Measurements from ENCODE around the gene SF3A2.

SF3A2 gene

GRCh38 chr19:2242816-2243215 lies 6.2 kb downstream of the SF3A2 start:
- no peak for DNase-seq

GRCh38 chr19:2243274-2244124 lies 6.9 kb downstream of the SF3A2 start:
- DNase-seq, result no peak

DNA sequence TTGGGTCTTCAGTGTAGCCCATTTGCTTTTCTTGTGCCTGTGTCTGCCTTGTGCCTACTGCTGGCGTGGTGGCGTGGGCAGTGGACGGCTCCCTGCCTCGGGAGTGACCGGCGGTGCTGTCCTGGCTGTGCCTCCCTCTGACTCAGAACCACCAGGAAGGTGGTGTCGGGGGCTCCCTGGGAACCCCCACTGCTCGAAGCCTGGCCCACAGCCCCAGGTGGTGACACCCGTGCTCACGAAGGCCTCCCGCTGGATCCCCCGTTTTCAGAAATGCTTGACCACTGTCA lies 7.4 kb downstream of the SF3A2 start:
- no peak for DNase-seq

DNA sequence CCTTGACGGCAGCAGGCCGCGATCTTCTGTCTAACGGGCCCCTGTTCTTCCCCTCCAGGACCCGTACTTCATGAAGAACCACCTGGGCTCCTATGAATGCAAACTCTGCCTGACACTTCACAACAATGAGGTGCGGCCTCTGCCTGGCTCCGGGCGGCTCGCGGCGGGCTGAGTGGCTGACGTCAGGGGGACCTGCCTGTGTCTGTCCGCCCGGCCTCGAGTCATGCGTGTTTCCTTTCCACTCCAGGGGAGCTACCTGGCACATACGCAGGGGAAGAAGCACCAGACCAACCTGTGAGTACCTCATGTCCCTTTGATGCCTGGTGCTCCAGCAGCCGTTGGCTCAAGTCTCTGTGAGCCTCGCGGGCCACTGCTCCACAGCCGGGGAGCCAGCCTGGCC lies 7.9 kb downstream of the SF3A2 start:
- DNase-seq, result no peak

- DNase-seq, result no peak
These were observed 8.6 kb downstream of the SF3A2 start for GRCh38 chr19:2245273-2245672.

- no peak for DNase-seq
These were observed 9.5 kb downstream of the SF3A2 start for GRCh38 chr19:2246014-2246620.

- DNase-seq, result no peak
These were observed 10.3 kb downstream of the SF3A2 start for GRCh38 chr19:2246801-2247361.

- DNase-seq, result no peak
These were observed 10.9 kb downstream of the SF3A2 start for GRCh38 chr19:2247433-2248101.

GRCh38 chr19:2248136-2249009 lies 11.7 kb downstream of the SF3A2 start:
- DNase-seq, result no peak

- DNase-seq, result no peak
These were observed 12.6 kb downstream of the SF3A2 start, which contains the start of gene AMH for GRCh38 chr19:2249010-2249866. TSS of gene AMH (plus strand) at chr19:2249323. CDS start at chr19:2249333, 10 bp downstream.

DNA sequence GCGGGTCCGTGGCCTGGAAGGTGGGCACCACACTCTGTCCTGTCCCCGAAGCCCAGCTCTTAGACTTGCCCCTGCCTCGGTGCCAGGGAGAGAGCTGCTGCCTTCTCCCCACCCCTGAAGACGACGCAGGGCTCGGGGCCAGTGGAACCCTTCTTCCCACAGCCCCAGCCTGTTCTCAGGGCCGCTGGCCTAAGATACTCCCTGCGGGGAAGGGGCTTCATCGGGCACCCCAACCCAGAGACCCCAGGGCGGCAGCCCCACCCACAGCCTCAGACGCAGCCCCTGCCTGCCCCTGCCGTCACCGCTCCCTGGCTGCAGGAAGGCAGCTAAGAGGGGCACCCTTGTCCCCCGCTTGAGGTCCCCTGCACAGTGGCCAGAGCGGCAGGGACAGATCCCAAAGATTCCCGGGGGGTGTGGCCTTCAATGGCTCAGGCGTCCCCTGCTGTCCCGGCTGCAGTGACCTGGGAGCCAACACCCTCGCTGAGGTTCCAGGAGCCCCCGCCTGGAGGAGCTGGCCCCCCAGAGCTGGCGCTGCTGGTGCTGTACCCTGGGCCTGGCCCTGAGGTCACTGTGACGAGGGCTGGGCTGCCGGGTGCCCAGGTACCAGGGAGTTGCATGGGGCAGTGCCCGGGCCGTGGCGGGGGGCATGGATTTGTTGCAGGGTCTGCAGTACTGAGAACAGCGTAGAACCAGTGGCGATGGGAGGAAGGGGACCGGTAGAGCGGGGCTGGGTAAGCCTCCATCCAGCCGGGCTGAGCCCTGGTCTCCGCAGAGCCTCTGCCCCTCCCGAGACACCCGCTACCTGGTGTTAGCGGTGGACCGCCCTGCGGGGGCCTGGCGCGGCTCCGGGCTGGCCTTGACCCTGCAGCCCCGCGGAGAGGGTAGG lies 13.5 kb downstream of the SF3A2 start:
- DNase-seq, result no peak

GRCh38 chr19:2250766-2251105 lies 14.1 kb downstream of the SF3A2 start:
- DNase-seq, result no peak

- DNase-seq, result no peak
These were observed 14.8 kb downstream of the SF3A2 start for GRCh38 chr19:2251106-2252054.

- DNase-seq, result no peak
These were observed 15.6 kb downstream of the SF3A2 start for GRCh38 chr19:2252055-2252796.

DNA sequence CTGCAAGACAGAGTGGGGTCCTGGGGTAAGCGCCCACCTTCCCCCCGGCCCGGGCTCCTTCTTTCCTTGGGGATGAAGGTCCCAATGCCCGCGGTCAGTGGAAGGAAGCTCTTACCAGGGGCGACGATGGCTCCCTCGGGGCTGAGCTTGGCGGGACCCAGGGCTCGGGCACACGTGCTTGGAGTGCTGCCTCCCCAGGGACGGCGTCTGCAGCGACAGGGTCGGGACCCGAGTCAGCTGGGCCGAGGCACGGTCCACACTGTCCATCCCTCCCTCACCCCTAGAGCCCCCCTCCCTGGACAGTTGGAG lies 16.1 kb downstream of the SF3A2 start:
- DNase-seq, result no peak

DNA sequence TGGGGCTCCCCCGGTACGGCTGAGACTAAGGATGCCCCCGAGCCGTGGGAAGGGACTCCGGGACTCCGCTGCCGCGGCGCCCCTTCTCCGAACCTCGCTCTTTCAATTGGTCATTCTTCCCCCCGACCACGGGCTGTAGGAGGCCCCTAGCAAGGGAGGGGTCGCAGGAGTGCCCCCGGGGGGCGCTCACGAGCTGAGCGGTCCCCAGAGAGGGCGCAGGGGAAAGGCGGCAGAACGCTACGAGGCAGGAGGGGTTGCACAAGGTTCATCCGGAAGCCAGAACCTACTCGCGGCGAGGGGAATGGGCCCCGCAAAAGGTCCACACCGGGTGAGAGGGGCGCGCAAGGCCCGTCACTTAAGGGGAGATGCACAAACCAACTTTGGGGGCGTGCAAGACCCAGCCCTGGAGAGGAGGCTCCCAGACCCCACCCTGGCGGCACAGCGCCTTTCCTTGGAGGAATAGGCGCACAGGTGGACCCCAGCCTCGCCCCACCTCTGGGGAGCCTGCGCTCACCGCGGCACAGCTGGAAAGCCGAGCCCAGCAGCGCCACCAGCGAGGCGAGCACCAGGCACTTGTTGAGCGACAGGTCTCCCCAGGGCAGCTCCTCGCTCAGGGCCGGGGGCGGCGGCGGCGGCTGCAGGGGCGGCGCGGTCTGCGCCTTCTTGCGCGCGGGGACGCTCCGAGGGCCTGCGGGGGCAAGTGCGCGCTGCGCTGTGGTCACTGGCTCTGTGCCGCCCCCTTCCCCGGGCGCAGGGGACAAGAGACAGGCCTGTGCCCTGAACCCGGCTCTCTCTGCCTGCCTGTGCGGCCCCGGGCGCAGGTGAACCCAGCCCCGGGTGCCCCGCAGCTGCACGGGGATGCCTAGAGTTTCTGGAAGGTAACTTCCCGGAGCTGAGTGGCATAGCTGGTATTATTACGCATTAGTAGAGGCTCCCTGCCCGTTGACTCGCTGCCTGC lies 16.8 kb downstream of the SF3A2 start:
- peak in 2 of 4 experiments; percentile 47 to 62 for DNase-seq

DNA sequence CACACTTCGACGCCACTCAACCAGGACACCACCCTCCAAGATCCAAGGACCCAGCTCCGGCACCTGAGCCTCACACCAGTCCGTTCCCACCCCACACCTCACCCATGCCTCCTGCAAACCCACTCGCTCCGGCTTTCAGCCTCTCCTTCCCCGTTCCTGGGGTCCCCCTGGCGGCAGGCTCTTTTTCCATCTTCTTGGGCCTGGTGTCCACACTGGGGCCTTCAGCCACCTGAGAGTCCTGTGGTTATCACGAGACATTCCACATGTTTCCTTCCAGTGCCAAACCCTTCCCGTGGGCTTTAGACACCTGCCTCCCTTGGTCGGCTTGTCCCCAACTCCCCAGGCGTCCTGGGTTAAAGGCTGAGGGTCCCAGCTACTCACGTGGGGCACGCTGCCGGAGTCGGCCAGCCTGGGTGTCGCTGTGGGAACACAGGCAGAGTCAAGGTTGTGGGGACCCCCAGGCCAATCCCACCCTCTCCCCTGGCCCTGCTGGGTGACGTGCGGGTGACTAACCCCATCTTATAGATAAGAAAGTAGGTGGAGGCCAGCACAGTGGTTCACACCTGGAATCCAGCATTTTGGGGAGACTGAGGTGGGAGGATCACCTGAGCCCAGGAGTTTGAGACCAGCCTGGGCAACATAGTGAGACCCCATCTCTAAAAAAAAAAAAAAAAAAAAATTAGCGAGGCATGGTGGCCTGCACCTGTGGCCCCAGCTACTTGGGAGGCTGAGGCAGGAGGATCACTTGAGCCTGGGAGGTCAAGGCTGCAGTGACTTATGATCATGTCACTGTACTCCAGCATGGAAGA lies 17.6 kb downstream of the SF3A2 start:
- DNase-seq, result no peak

Data from activated naive CD4-positive, alpha-beta T cell (primary cell).